Muscle of back (tissue), 13 donors: Measurements from ENCODE around the gene AAGAB. TPM values are rescaled to one million over a fixed set of nuclear protein-coding genes. Genes with fewer than 3 reads are reported as not detected.
"Not testable (repeated sequence)": the region's sequence is repeated elsewhere in the genome, so short reads cannot be mapped to it uniquely, and the experiment has no call there.

Experiments
- DNase-seq, 3 donors: peaks; one replicate each; pipeline versions ENCODE4 v3.0.0 to v3.0.0-alpha.2; 2013
- long read RNA-seq, 9 donors: transcript quantifications; one replicate each; lab custom pipeline, GENCODE V29; 2026
- polyA plus RNA-seq, 10 donors: library from polyadenylated mRNA; unstranded; fragments of 120-200 nt; gene quantifications; one replicate each; pipeline ENCODE4 v1.2.1, GENCODE V29; 2013; ENCODE audit not compliant: insufficient read length in 10 of 10

AAGAB gene
- 10 to 100 TPM; 16.9 to 28.0 (median 22.1) TPM for polyA plus RNA-seq
- long read RNA-seq, donor 1, partial matches to known transcripts: 0 of 3 reads
- long read RNA-seq, donor 1, other reads (novel, unspliced or antisense): 0 of 3 reads
- long read RNA-seq, donor 2, transcript AAGAB-201 (10 exons, 2,841 nt): major isoform, 5 of 5 reads
- long read RNA-seq, donor 2, partial matches to known transcripts: 0 of 5 reads
- long read RNA-seq, donor 2, other reads (novel, unspliced or antisense): 0 of 5 reads
- long read RNA-seq, donor 3: 0 reads
- long read RNA-seq, donor 4, partial matches to known transcripts: 0 of 2 reads
- long read RNA-seq, donor 4, other reads (novel, unspliced or antisense): 0 of 2 reads
- long read RNA-seq, donor 5, transcript AAGAB-201 (10 exons, 2,841 nt): major isoform, 5 of 5 reads
- long read RNA-seq, donor 5, partial matches to known transcripts: 0 of 5 reads
- long read RNA-seq, donor 5, other reads (novel, unspliced or antisense): 0 of 5 reads
- long read RNA-seq, donor 6, partial matches to known transcripts: 7 of 9 reads
- long read RNA-seq, donor 6, other reads (novel, unspliced or antisense): 0 of 9 reads
- long read RNA-seq, donor 7, partial matches to known transcripts: 0 of 4 reads
- long read RNA-seq, donor 7, other reads (novel, unspliced or antisense): 0 of 4 reads
- long read RNA-seq, donor 8, transcript AAGAB-201 (10 exons, 2,841 nt): major isoform, 5 of 5 reads
- long read RNA-seq, donor 8, partial matches to known transcripts: 0 of 5 reads
- long read RNA-seq, donor 8, other reads (novel, unspliced or antisense): 0 of 5 reads
- long read RNA-seq, donor 9, partial matches to known transcripts: 0 of 3 reads
- long read RNA-seq, donor 9, other reads (novel, unspliced or antisense): 0 of 3 reads

GRCh38 chr15:67254238-67255175 lies at the start of gene AAGAB, which contains the start of gene IQCH:
Gene AAGAB, minus strand, starts transcription at chr15:67254661. Its CDS starts 30 bp downstream, at chr15:67254631.
Gene IQCH, plus strand, starts transcription at chr15:67254786. Its CDS starts 111 bp downstream, at chr15:67254897.
- peak; percentile 97 to 98 (median 97) for DNase-seq

GRCh38 chr15:67303490-67304363 lies 49.3 kb upstream of the AAGAB start:
- DNase-seq: no peak

- peak in 1 of 3 donors; percentile 30 for DNase-seq
These were observed 46.0 kb upstream of the AAGAB start for GRCh38 chr15:67300266-67301025.

GRCh38 chr15:67296684-67297083 lies 42.2 kb upstream of the AAGAB start:
- DNase-seq: no peak

- no peak for DNase-seq
These were observed 41.7 kb upstream of the AAGAB start for GRCh38 chr15:67296188-67296587.

GRCh38 chr15:67290319-67290718 lies 35.9 kb upstream of the AAGAB start:
- no peak for DNase-seq

GRCh38 chr15:67286400-67286799 lies 31.9 kb upstream of the AAGAB start:
- DNase-seq: not testable (repeated sequence)

- not testable (repeated sequence) for DNase-seq
These were observed 31.2 kb upstream of the AAGAB start for GRCh38 chr15:67285625-67286024.

GRCh38 chr15:67281714-67282113 lies 27.3 kb upstream of the AAGAB start:
- DNase-seq: no peak

- no peak for DNase-seq
These were observed 25.8 kb upstream of the AAGAB start for GRCh38 chr15:67280217-67280616.

- no peak for DNase-seq
These were observed 22.2 kb upstream of the AAGAB start for GRCh38 chr15:67276666-67277065.

- no peak for DNase-seq
These were observed 19.8 kb upstream of the AAGAB start for GRCh38 chr15:67274236-67274635.

- no peak for DNase-seq
These were observed 13.8 kb upstream of the AAGAB start for GRCh38 chr15:67267951-67268941.

- DNase-seq: no peak
These were observed 13.0 kb upstream of the AAGAB start for GRCh38 chr15:67267440-67267839.

- DNase-seq: no peak
These were observed 12.4 kb upstream of the AAGAB start for GRCh38 chr15:67266870-67267269.

GRCh38 chr15:67259806-67260205 lies 5.3 kb upstream of the AAGAB start:
- DNase-seq: no peak

- DNase-seq: no peak
These were observed 4.9 kb upstream of the AAGAB start for GRCh38 chr15:67259379-67259778.

- DNase-seq: not testable (repeated sequence)
These were observed 4.0 kb upstream of the AAGAB start for GRCh38 chr15:67258412-67258811.
